Astrocyte (in vitro differentiated cells and primary cell): ENCODE data around the gene GPC3. TPM values are rescaled to one million over a fixed set of nuclear protein-coding genes. Genes with fewer than 3 reads are reported as not detected.

ENCODE experiments used
- DNase-seq: peaks from one replicate; pipeline ENCODE4 v3.0.0-alpha.2; 2010; ENCODE audit warnings: low read depth
- FAIRE-seq: peaks from 2 replicates; lab custom pipeline; 2011; peaks lifted over from hg19 to GRCh38; lab: Jason Lieb, UNC
- H2AFZ ChIP-seq: 2 replicates; pipeline ENCODE4 v1.6.0; 2012; ENCODE audit warnings: low read depth, low read length, inconsistent platforms
- H3K27ac ChIP-seq: 2 replicates; pipeline ENCODE4 v1.5.1; 2011; ENCODE audit warnings: low read depth, low read length, inconsistent platforms
- H3K27me3 ChIP-seq: 2 replicates; pipeline ENCODE4 v1.6.0; 2011; ENCODE audit warnings: low read length, inconsistent platforms; ENCODE audit not compliant: insufficient read depth
- H3K36me3 ChIP-seq: 2 replicates; pipeline ENCODE4 v1.5.1; 2011; ENCODE audit warnings: low read length, inconsistent platforms; ENCODE audit not compliant: insufficient read depth
- H3K4me1 ChIP-seq: 2 replicates; pipeline ENCODE4 v1.5.1; 2011; ENCODE audit warnings: low read length, inconsistent platforms; ENCODE audit not compliant: insufficient read depth
- H3K4me2 ChIP-seq: 2 replicates; pipeline ENCODE4 v1.6.0; 2012; ENCODE audit warnings: low read length, inconsistent platforms
- H3K4me3 ChIP-seq: 2 replicates; pipeline ENCODE4 v1.5.1; 2011; ENCODE audit warnings: low read depth, mild to moderate bottlenecking, low read length, inconsistent platforms; ENCODE audit not compliant: insufficient read depth
- H3K79me2 ChIP-seq: 2 replicates; pipeline ENCODE4 v1.6.0; 2012; ENCODE audit warnings: mild to moderate bottlenecking, low read length, inconsistent platforms; ENCODE audit not compliant: insufficient read depth
- H3K9ac ChIP-seq: 2 replicates; pipeline ENCODE4 v1.6.0; 2012; ENCODE audit warnings: mild to moderate bottlenecking, low read length, inconsistent platforms
- H3K9me3 ChIP-seq: 2 replicates; pipeline ENCODE4 v1.5.1; 2012; ENCODE audit warnings: low read depth, mild to moderate bottlenecking, low read length, inconsistent platforms; ENCODE audit not compliant: insufficient read depth
- H4K20me1 ChIP-seq: 2 replicates; pipeline ENCODE4 v1.6.0; 2012; ENCODE audit warnings: low read length, inconsistent platforms; ENCODE audit not compliant: insufficient read depth
- H3K27ac Mint-ChIP-seq: one replicate; pipeline ENCODE4 v1.8.0; 2021; ENCODE audit warnings: mild to moderate bottlenecking, mixed read lengths; ENCODE audit not compliant: unreplicated experiment
- H3K27me3 Mint-ChIP-seq: one replicate; pipeline ENCODE4 v1.8.0; 2021; ENCODE audit warnings: low read depth, mixed read lengths; ENCODE audit not compliant: unreplicated experiment
- H3K36me3 Mint-ChIP-seq: one replicate; pipeline ENCODE4 v1.8.0; 2021; ENCODE audit warnings: low read depth, mixed read lengths; ENCODE audit not compliant: unreplicated experiment
- H3K4me1 Mint-ChIP-seq: one replicate; pipeline ENCODE4 v1.8.0; 2021; ENCODE audit warnings: low read depth, mixed read lengths; ENCODE audit not compliant: unreplicated experiment
- H3K4me3 Mint-ChIP-seq: one replicate; pipeline ENCODE4 v1.8.0; 2021; ENCODE audit warnings: mild to moderate bottlenecking, moderate library complexity, mixed read lengths; ENCODE audit not compliant: unreplicated experiment
- H3K9me3 Mint-ChIP-seq: one replicate; pipeline ENCODE4 v1.8.0; 2021; ENCODE audit warnings: mild to moderate bottlenecking, mixed read lengths; ENCODE audit not compliant: unreplicated experiment
- EZH2 ChIP-seq: IDR thresholded peaks from 2 replicates; pipeline ENCODE4 v1.6.1; 2012; ENCODE audit warnings: mild to moderate bottlenecking, low read length, inconsistent platforms; ENCODE audit not compliant: insufficient read depth
- total RNA-seq: library from RNA; stranded (reverse); gene quantifications from 2 replicates; pipeline ENCODE4 v1.2.1, GENCODE V29; 2021
- TF ChIP-seq, protein P1 (sequence below): IDR thresholded peaks from 2 replicates; pipeline ENCODE4 v1.5.1; 2011; ENCODE audit warnings: low read depth, mild to moderate bottlenecking, inconsistent platforms, low read length, moderate library complexity; ENCODE audit not compliant: insufficient read depth

GPC3 gene
- total RNA-seq, 1 donor from 2014 or later, result 8.2 TPM

DNA sequence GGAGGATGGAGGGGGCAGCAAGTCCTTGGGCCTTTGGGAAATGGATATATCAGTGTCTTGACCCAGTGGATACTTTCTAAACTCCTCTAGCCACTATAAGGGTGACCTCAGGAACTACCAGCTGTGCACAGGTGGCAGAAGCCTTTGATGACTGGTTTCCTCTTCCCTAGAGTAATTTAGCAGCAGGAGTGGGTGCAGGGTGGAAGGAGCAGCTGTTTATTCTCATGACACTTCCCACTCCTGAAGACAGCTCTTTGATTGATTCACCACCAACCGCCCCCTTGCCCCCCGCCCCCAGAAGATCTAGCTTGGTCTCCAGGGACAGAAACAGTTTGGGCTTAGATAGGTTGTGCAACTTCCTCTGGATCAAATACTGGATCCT is 63.0 kb downstream of the GPC3 start:
- Mint-ChIP-seq H3K36me3 (no peaks in the 10 kb centered on the region), H3K4me1 (no peaks in the 10 kb centered on the region), H3K27ac (no peak overlapping the region), H3K9me3 (no peaks in the 10 kb centered on the region), H3K27me3 (peaks cover 2% of the 10 kb centered on the region), H3K4me3 (no peak overlapping the region)
- no peaks in the 10 kb centered on the region for H3K79me2 ChIP-seq
- no peaks in the 10 kb centered on the region for H3K27me3 ChIP-seq
- FAIRE-seq, result no peak
- H3K27ac ChIP-seq, result no peak overlapping the region
- no peak overlapping the region for H3K9ac ChIP-seq
- TF ChIP-seq, protein P1, sequence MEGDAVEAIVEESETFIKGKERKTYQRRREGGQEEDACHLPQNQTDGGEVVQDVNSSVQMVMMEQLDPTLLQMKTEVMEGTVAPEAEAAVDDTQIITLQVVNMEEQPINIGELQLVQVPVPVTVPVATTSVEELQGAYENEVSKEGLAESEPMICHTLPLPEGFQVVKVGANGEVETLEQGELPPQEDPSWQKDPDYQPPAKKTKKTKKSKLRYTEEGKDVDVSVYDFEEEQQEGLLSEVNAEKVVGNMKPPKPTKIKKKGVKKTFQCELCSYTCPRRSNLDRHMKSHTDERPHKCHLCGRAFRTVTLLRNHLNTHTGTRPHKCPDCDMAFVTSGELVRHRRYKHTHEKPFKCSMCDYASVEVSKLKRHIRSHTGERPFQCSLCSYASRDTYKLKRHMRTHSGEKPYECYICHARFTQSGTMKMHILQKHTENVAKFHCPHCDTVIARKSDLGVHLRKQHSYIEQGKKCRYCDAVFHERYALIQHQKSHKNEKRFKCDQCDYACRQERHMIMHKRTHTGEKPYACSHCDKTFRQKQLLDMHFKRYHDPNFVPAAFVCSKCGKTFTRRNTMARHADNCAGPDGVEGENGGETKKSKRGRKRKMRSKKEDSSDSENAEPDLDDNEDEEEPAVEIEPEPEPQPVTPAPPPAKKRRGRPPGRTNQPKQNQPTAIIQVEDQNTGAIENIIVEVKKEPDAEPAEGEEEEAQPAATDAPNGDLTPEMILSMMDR, result no peak
- TF ChIP-seq EZH2, result no peak
- no peak overlapping the region for H3K4me2 ChIP-seq
- H2AFZ ChIP-seq, result no peak overlapping the region
- no peaks in the 10 kb centered on the region for H3K4me1 ChIP-seq
- no peaks in the 10 kb centered on the region for H3K36me3 ChIP-seq
- H3K4me3 ChIP-seq, result no peak overlapping the region
- H3K9me3 ChIP-seq, result no peaks in the 10 kb centered on the region
- no peaks in the 10 kb centered on the region for H4K20me1 ChIP-seq
- DNase-seq, result no peak

DNA sequence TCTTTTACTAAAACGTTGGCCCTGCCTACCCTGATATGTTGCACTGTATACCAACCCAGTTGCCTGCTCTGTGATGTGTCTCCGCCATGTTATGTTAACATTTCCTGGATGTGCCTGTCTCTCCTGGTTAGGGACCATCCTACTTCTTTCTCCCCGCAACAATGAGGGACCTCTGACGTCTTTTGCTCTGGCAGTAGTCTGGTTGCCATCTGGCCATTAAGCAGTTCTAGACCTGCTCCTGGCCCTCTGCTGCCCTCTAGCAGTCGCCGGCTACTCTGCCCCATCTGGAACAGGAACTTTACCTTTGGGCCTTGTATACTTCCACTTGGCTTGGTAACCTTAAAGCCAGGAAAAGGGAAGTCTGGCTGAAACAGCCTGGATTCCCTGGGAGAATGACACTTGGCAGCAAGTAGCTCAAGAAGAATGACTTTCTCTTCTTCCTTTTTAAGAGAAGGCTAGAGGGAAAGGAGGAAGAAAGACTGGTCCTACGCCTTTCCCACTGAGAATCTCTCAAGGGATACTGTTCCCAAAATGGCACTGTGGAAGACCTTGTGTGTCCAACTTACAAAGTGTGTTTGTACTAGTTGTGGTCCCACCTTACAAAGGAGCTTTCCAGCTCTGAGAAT is 63.5 kb downstream of the GPC3 start:
- Mint-ChIP-seq H3K27me3 (peaks cover 2% of the 10 kb centered on the region), H3K27ac (no peak overlapping the region), H3K4me3 (no peak overlapping the region), H3K4me1 (no peaks in the 10 kb centered on the region), H3K9me3 (no peaks in the 10 kb centered on the region), H3K36me3 (no peaks in the 10 kb centered on the region)
- Histone ChIP-seq H4K20me1 (no peaks in the 10 kb centered on the region), H3K27me3 (no peaks in the 10 kb centered on the region), H2AFZ (no peak overlapping the region), H3K4me2 (no peak overlapping the region), H3K4me1 (no peaks in the 10 kb centered on the region), H3K27ac (no peak overlapping the region), H3K9ac (no peak overlapping the region), H3K4me3 (no peak overlapping the region), H3K9me3 (no peaks in the 10 kb centered on the region), H3K79me2 (no peaks in the 10 kb centered on the region), H3K36me3 (no peaks in the 10 kb centered on the region)
- FAIRE-seq, result no peak
- DNase-seq, result no peak
- TF ChIP-seq, protein P1, result peak; percentile 17
- no peak for TF ChIP-seq EZH2

DNA sequence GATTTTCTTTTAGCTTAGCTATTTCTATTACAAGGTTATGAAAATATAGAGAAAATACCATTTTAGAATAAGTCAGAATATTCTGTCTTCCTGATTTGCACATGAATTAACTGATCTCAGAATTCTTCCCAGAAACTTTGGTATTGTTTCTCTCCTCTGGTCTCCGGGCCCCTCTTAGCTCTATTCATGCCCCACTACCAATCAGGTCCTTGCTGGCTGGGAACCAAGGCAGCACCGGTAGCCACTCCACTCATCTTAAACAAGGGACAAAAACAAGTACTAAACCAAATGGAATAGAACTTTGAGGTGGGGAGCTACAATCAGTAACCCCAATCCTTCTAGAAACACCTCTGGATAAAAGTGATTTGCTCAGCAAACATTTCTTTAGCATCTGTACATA is 64.3 kb downstream of the GPC3 start:
- H3K27ac Mint-ChIP-seq, result no peak overlapping the region

More for the DNA sequence above, 64.3 kb downstream of the GPC3 start:
- H3K9me3 ChIP-seq, result no peaks in the 10 kb centered on the region
- FAIRE-seq (no peak), DNase-seq (no peak)
- Mint-ChIP-seq H3K4me3 (no peak overlapping the region), H3K27me3 (peaks cover 2% of the 10 kb centered on the region), H3K4me1 (no peaks in the 10 kb centered on the region), H3K9me3 (no peaks in the 10 kb centered on the region), H3K36me3 (no peaks in the 10 kb centered on the region)
- no peak overlapping the region for H3K4me3 ChIP-seq
- H2AFZ ChIP-seq, result no peak overlapping the region
- no peaks in the 10 kb centered on the region for H3K4me1 ChIP-seq
- no peaks in the 10 kb centered on the region for H4K20me1 ChIP-seq
- H3K36me3 ChIP-seq, result no peaks in the 10 kb centered on the region
- TF ChIP-seq EZH2, result no peak
- TF ChIP-seq, protein P1, result no peak
- no peaks in the 10 kb centered on the region for H3K27me3 ChIP-seq
- no peaks in the 10 kb centered on the region for H3K79me2 ChIP-seq
- H3K9ac ChIP-seq, result no peak overlapping the region
- no peak overlapping the region for H3K27ac ChIP-seq
- H3K4me2 ChIP-seq, result no peak overlapping the region
